SKM-1 (cell line): ENCODE data around the gene TBC1D22B.

Source experiments
- DNase-seq: peaks from one replicate; lab custom pipeline; 2025; ENCODE audit not compliant: unreplicated experiment; lab: John Stamatoyannopoulos, UW

TBC1D22B gene

GRCh38 chr6:37352384-37352783 is 94.8 kb downstream of the TBC1D22B start:
- no peak for DNase-seq

- DNase-seq: peak; percentile 74
Observed at GRCh38 chr6:37353761-37354525, 96.4 kb downstream of the TBC1D22B start, which contains the start of gene RNF8. RNF8 (plus strand) TSS chr6:37353983; CDS start chr6:37354165, 182 bp downstream.

GRCh38 chr6:37354526-37355384 is 97.2 kb downstream of the TBC1D22B start:
- no peak for DNase-seq

GRCh38 chr6:37357288-37357687 is 99.7 kb downstream of the TBC1D22B start:
- DNase-seq: no peak

GRCh38 chr6:37357860-37358259 is 100.3 kb downstream of the TBC1D22B start:
- no peak for DNase-seq

GRCh38 chr6:37359039-37359438 is 101.5 kb downstream of the TBC1D22B start:
- DNase-seq: no peak

GRCh38 chr6:37362101-37362828 is 104.7 kb downstream of the TBC1D22B start:
- no peak for DNase-seq

- no peak for DNase-seq
Observed at GRCh38 chr6:37365791-37366190, 108.2 kb downstream of the TBC1D22B start.

GRCh38 chr6:37366910-37367309 is 109.3 kb downstream of the TBC1D22B start:
- DNase-seq: no peak

- peak; percentile 18 for DNase-seq
Observed at GRCh38 chr6:37368961-37369320, 111.4 kb downstream of the TBC1D22B start.

- DNase-seq: no peak
Observed at GRCh38 chr6:37369321-37370201, 112.0 kb downstream of the TBC1D22B start.

GRCh38 chr6:37371154-37372083 is 113.8 kb downstream of the TBC1D22B start:
- no peak for DNase-seq

GRCh38 chr6:37372116-37372515 is 114.5 kb downstream of the TBC1D22B start:
- no peak for DNase-seq

- no peak for DNase-seq
Observed at GRCh38 chr6:37373822-37374471, 116.4 kb downstream of the TBC1D22B start.

- no peak for DNase-seq
Observed at GRCh38 chr6:37375376-37375775, 117.8 kb downstream of the TBC1D22B start.

GRCh38 chr6:37376078-37376743 is 118.6 kb downstream of the TBC1D22B start:
- DNase-seq: no peak

- DNase-seq: peak; percentile 22
Observed at GRCh38 chr6:37381579-37381978, 124.0 kb downstream of the TBC1D22B start.
